ENCODE data around the gene RAC3. TPM values are rescaled to one million over a fixed set of nuclear protein-coding genes. Genes with fewer than 3 reads are reported as not detected.

Gene RAC3
- total and polyA plus RNA-seq, 2 of the 8 experiments (the other 6 are each of a cell fraction or from before 2014, with no cell fraction given) = 177 to 299 TPM

DNA sequence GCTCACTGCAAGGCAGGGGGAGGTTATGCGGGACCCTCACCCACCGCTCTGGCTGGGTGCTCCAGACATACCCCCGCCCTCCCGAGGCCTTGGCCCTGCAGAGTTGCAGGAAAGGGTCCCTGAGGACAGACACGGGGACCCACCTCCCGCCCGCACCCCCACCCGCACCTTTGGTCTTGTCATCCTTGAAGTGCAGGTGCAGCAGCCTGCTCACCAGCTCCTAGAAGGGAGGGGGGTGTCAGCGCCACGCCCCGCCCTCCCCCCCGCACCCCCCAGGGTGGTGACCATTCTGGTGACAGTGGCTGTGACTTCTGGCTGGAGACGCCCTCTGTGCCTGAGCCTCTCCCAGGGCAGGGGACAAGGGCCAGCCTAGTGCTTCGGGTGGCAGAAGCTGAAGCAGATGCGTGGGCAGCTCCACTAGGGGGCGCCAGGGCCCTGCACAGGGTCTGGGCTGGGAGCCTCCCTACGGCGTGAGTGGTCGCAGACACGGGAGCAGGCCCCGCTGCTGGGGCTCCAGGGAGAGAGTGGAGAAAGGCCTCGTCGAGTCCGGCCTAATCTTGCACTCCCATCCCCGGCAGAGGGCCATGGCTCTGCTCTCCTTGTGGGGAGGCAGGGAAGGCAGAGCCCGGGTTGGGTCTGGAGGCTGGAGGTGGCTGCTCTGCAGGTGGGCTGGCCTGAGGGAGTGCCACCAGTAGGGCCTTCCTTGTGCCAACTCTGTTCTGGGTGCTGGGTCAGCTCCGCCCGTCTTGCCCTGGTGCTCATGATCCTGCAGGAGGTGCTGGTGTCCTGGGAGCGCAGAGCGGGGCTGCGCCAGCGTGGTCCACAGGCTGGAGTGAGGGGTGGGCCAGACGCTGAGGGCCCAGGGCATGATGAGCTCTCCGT is 11.5 kb upstream of the RAC3 start (continued):
- TF ChIP-seq, protein P1, sequence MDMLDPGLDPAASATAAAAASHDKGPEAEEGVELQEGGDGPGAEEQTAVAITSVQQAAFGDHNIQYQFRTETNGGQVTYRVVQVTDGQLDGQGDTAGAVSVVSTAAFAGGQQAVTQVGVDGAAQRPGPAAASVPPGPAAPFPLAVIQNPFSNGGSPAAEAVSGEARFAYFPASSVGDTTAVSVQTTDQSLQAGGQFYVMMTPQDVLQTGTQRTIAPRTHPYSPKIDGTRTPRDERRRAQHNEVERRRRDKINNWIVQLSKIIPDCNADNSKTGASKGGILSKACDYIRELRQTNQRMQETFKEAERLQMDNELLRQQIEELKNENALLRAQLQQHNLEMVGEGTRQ (IDR thresholded peaks at IDR 0.05; ENCODE audit: low read length) = no peak
- no peak for TF ChIP-seq RFX5 (IDR thresholded peaks at IDR 0.05; ENCODE audit: borderline replicate concordance, low read depth, low read length)
- peak; percentile 56 to 69 for TF ChIP-seq RAD21 (IDR thresholded peaks at IDR 0.05 in 1 of 2, conservative IDR thresholded peaks at IDR 0.05 in 1 of 2; ENCODE audit: low read depth in 2 of 2, low read length in 2 of 2)
- TF ChIP-seq CREB1 (IDR thresholded peaks at IDR 0.05) = peak; percentile 73
- peak in 1 of 2 experiments; percentile 73; a peak in 1 of 4 replicates for TF ChIP-seq SIN3A (conservative IDR thresholded peaks at IDR 0.05 in 1 of 2, IDR thresholded peaks at IDR 0.05 in 1 of 2; ENCODE audit: low read depth in 1 of 2, low read length in 2 of 2)
- TF ChIP-seq KDM4A (IDR thresholded peaks at IDR 0.05; ENCODE audit: low read depth, low read length, severe bottlenecking) = no peak

Data from H1 (cell line).